Measurements from ENCODE around the gene CLOCK. TPM values are rescaled to one million over a fixed set of nuclear protein-coding genes. Genes with fewer than 3 reads are reported as not detected.
A peak's percentile ranks its signal among the peaks of the same experiment; 100 is the strongest.

The CLOCK gene
- total and polyA plus RNA-seq, 2 of the 13 experiments (the other 11 are each of a cell fraction or from before 2014, with no cell fraction given): 8.8 to 13.5 TPM

- in situ Hi-C loops (cut with HindIII; ENCODE audit: extremely low pct_ligation_motif_present, low pct_unique_long_range_greater_than_20kb): loop anchor here (25.0 kb wide), 1 partner anchor 464 kb away; the partner anchor contains the start of gene EXOC1
- ChIA-PET CTCF (ENCODE audit: low intra/inter-chr PET ratio, low total read pairs) (no interaction called here), POLR2A (interaction anchor here (1.8 kb wide), 1 partner anchor 31 kb away, joined by 5 read pairs; no protein-coding TSS in a partner anchor)
Measured at GRCh38 chr4:55398461-55398860, 148.2 kb downstream of the CLOCK start.

More at GRCh38 chr4:55398461-55398860, 148.2 kb downstream of the CLOCK start:
- H3K9me3 ChIP-seq (ENCODE audit: low read length): no peaks in the 10 kb centered on the region
- FAIRE-seq (no peak), DNase-seq (ENCODE audit: low spot score) (no peak), ATAC-seq (no peak)
- H3K4me3 ChIP-seq (replicated peaks in 1 of 3; ENCODE audit: insufficient read depth in 1 of 3, low read depth in 2 of 3, low read length in 3 of 3): peak overlapping the region; percentile 84 to 98 (median 91)
- peak overlapping the region; percentile 84 for H3K9ac ChIP-seq (ENCODE audit: insufficient read depth, low read depth, low read length)
- WGBS (ENCODE audit: low lambda C conversion rate): 32% methylated on average over 1 of the region's 1 CpG
- peak overlapping the region; percentile 77 for H3K4me2 ChIP-seq (ENCODE audit: low read depth, low read length)
- intact Hi-C loops (cut with micrococcal nuclease; ENCODE audit: unreplicated experiment): loop anchor here (5.0 kb wide), 1 partner anchor 34 kb away; no protein-coding TSS in a partner anchor
- no TSS peak for BruUV-seq (replicated peaks)
- H2AFZ ChIP-seq (ENCODE audit: low read length): no peak overlapping the region
- peaks cover 20% of the 10 kb centered on the region for H4K20me1 ChIP-seq (ENCODE audit: insufficient read depth, low read length)
- no peaks in the 10 kb centered on the region; a peak in 2 of 5 replicates for H3K27me3 ChIP-seq (ENCODE audit: control insufficient read depth in 1 of 2, insufficient read depth in 2 of 2, low read length in 2 of 2)
- peaks cover 46% of the 10 kb centered on the region for H3K79me2 ChIP-seq (ENCODE audit: insufficient read depth, low read length)
- peak overlapping the region; percentile 80 for H3K27ac ChIP-seq (ENCODE audit: extremely low read length, insufficient read depth, low read length)
- H3K4me1 ChIP-seq (ENCODE audit: insufficient read depth, low read length): peaks cover 48% of the 10 kb centered on the region
- peaks cover 0 to 8% of the 10 kb centered on the region in 2 experiments; a peak in 2 of 5 replicates for H3K36me3 ChIP-seq (replicated peaks in 1 of 2; ENCODE audit: control insufficient read depth in 1 of 2, insufficient read depth in 2 of 2, low read length in 2 of 2)
- TF ChIP-seq FOXA3 (CRISPR knock-in tag; IDR thresholded peaks at IDR 0.05): peak; percentile 32; the same call in 1 of the 2 replicates
- TF ChIP-seq ZNF318 (CRISPR knock-in tag; IDR thresholded peaks at IDR 0.05): no peak
